ENCODE data around the gene CERK.
"Not testable (repeated sequence)": the region's sequence is repeated elsewhere in the genome, so short reads cannot be mapped to it uniquely, and the experiment has no call there.

The CERK gene

GRCh38 chr22:46648225-46648820 is 89.7 kb downstream of the CERK start:
- not testable (repeated sequence) for DNase-seq (ENCODE audit: low read depth in 2 of 2)

GRCh38 chr22:46646531-46647215 is 91.4 kb downstream of the CERK start:
- DNase-seq (ENCODE audit: low read depth in 2 of 2) = no peak

GRCh38 chr22:46642840-46643480 is 95.1 kb downstream of the CERK start:
- not testable (repeated sequence) for DNase-seq (ENCODE audit: low read depth in 2 of 2)

GRCh38 chr22:46641811-46642266 is 96.2 kb downstream of the CERK start:
- DNase-seq (ENCODE audit: low read depth in 2 of 2) = no peak

- DNase-seq (ENCODE audit: low read depth in 2 of 2) = no peak
Observed at GRCh38 chr22:46640293-46641055, 97.6 kb downstream of the CERK start.

GRCh38 chr22:46639843-46640242 is 98.2 kb downstream of the CERK start:
- no peak for DNase-seq (ENCODE audit: low read depth in 2 of 2)

GRCh38 chr22:46638601-46639431 is 99.2 kb downstream of the CERK start:
- DNase-seq (ENCODE audit: low read depth in 2 of 2) = no peak

- DNase-seq (ENCODE audit: low read depth in 2 of 2) = no peak
Observed at GRCh38 chr22:46637711-46638600, 100.1 kb downstream of the CERK start.

- DNase-seq (ENCODE audit: low read depth in 2 of 2) = no peak
Observed at GRCh38 chr22:46636221-46637002, 101.6 kb downstream of the CERK start.

GRCh38 chr22:46635756-46636155 is 102.3 kb downstream of the CERK start:
- DNase-seq (ENCODE audit: low read depth in 2 of 2) = no peak

- DNase-seq (ENCODE audit: low read depth in 2 of 2) = not testable (repeated sequence)
Observed at GRCh38 chr22:46634973-46635685, 102.9 kb downstream of the CERK start.
